Stimulated activated CD4-positive, alpha-beta T cell treated with anti-CD3 and anti-CD28 coated beads, Interleukin-4, amount 100 ng/mL, for 48 hours (primary cell): Measurements from ENCODE around the gene CAPN3.

Experiments used
- DNase-seq, 2 donors: peaks; one replicate each; pipeline ENCODE4 v3.0.0-alpha.2; 2020; ENCODE audit warnings: low read depth in 2 of 2

The CAPN3 gene

DNA sequence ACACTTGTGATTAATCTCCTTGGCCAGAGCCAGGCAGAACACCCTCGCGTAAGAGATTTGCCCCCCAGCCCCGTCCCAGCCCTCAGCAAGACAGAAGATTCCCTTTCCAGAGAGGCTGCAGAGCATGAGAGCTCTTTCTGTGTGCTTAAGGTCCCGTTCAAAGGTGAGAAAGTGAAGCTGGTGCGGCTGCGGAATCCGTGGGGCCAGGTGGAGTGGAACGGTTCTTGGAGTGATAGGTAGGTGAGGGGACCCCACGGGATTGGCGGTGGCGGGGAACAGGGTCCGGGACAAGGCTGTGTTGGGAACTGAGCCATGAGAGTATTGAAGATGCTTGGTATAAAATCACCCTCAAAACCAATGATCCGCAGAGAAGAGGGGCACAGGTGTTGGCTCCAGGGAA is 34.8 kb downstream of the CAPN3 start:
- no peak for DNase-seq

DNA sequence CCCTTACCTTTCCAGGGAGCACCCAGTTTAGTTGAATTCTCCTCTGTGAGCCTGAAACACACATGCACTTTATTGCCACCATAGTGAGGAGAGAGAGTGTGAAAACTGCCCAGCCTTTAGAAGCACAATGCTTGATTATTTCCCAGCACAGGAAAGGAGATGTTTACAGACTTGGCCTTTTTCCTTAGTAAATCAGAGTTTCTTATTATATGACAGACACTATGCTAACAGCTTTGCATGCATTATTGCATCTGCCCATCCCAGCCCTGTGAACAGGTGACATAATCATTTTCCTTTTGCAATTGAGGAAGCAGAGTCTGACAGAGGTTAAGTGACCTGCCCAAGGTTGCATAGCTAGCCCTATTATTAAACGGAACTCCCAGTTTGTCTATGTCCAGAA is 36.5 kb downstream of the CAPN3 start:
- no peak for DNase-seq

DNA sequence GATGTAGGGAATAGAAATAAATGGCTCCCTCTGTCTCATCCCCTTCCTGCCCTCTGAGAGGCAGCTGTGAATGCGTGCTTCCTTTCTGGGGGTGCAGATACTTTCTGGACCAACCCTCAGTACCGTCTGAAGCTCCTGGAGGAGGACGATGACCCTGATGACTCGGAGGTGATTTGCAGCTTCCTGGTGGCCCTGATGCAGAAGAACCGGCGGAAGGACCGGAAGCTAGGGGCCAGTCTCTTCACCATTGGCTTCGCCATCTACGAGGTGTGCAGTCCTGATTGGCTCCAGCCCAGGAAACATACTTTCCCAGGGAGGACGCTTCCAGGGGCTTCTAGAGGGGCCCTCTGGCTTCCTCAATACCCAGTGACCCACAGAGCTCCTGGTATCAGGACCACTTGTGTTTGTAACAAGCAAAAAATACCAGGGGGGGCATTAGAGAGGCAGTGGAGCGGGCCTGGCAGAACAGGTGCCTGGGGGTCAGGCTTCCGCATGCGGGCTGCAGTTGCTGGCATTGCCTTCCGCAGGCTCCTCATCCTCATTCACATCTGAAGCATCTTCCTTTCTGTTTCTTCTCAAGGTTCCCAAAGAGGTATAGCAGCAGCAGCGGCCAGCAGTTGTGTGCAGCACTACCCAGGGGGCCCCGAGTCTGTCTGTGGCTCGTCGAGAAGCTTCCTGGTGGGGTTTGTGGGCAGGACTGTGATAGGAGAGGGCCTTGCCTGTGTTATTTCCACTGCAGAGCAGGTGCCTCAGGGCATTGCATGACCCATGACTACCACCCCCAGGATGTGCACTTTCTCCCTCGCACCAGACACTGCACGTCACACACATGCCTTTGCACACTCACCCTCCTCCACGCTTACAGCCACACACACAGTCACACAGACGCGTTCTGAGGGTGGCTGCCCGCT is 42.5 kb downstream of the CAPN3 start:
- DNase-seq, result no peak

DNA sequence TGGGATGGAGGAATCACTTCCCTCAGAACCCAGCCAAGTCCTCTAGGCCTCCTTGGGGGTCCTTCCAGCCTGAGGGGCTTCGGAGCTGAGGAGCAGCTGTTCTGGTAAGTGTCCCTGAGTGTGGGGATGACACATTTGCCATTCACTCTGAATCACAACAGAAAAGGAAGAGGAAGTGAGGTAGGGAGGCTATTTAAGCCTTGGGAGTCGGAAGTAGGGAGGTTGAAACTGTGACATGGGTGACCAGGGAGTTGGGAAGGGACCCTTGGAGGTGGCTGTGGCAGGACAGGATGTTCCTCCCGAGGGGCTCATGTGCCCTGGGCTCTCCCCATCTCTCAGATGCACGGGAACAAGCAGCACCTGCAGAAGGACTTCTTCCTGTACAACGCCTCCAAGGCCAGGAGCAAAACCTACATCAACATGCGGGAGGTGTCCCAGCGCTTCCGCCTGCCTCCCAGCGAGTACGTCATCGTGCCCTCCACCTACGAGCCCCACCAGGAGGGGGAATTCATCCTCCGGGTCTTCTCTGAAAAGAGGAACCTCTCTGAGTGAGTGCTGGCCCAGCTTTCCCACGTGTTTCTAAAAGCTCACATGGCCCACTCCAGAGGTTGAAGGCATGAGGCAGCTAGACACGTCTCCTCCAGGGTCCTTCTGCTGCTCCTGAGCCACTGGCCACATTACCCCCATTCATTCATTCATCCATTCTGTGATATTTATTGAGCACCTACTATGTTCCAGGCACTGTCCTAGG is 43.3 kb downstream of the CAPN3 start:
- no peak for DNase-seq

DNA sequence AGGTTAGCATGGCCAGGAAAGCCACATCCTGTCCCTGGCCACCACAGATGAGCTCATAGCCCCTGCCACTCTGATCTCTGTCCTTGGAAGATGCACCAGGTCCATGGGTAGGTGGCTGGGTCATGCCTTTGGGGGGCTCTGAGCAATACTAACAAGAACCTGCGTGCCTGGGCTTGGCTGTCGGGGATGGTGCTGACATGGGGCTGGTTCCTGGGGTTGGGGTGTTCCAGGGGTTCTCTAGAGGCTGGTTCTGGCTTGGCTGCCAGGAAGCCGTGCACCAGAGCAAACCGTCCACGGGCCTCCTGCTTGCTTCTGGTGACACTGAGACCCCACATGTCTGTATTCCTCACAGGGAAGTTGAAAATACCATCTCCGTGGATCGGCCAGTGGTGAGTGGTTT is 44.1 kb downstream of the CAPN3 start:
- DNase-seq, result no peak

DNA sequence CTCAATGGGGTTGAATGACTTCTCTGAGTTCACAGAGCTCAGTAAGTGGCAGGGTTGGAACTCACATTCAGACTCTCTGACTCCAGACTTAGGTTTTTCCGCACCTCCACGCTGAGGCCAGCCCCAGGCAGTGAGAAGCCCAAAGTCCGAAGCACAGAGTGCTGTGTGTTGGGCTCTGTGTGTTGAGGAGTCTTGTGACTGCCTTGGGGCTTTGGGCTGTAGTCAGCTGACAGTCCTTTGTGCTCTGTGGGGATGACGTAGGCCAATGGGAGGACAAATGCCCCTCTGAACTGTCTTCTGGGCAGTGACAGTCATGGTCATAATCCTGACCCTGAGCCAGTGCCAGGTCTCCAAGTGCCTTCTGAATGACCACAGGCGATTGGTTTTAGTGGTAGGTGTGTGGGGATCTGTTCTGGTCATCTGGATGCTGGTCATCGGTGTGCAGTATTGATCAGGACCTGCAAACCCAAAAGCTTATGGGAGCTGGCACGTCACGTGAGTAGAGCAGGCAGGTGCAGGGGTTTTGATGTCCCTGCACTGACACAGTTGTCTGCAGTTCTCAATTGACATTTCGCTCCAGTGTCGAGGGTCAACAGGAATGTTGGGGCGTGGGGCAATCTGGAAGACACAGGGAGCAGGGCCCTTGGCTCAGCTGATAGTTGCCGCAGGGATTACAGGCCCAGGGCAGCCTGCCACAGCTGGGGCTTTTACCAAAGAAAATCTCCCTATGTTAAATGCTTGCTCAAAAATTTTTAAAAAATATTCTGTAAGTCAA is 45.3 kb downstream of the CAPN3 start:
- no peak for DNase-seq

DNA sequence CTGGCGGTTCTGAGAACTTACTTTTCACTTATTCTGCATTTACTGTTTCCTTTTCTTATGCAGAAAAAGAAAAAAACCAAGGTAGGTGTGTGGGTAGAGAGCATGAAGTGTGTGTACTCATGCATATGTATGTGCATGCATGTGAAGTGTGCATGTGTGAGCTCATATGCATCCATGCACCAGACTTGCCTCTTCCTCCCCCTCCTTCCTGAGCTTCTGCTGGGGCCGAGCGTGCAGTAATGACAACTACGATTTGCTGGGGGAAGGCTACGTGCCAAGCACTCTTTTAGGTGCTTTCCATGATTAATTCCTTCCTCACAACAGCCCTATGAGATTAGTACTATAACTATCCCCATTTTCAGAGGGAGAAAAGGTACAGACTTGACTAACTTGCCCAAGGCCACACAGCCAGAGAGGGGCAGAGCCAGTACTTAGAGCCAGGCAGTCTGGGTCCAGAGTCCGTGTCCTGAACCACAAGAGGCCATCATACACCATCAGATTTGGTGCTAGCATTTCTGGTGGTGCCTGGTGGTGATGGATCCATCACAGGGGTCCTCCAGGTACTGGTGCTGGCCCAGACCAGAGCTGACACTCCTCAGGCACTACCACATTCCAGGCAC is 46.7 kb downstream of the CAPN3 start:
- no peak for DNase-seq

DNA sequence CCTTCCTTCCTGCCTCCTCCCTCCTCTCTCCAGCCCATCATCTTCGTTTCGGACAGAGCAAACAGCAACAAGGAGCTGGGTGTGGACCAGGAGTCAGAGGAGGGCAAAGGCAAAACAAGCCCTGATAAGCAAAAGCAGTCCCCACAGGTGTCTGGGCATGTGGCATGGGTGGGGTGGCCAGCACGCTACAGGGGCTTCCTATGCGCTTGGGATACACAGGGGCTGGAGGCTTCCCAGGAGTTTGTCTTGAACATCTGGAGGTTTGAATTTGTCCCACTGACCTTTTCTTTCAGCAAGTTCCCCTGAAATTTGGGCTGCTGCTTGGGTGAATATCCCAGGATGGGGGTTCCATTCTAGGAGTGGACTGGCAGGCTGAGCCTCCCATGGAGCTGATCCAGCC is 48.9 kb downstream of the CAPN3 start:
- no peak for DNase-seq

DNA sequence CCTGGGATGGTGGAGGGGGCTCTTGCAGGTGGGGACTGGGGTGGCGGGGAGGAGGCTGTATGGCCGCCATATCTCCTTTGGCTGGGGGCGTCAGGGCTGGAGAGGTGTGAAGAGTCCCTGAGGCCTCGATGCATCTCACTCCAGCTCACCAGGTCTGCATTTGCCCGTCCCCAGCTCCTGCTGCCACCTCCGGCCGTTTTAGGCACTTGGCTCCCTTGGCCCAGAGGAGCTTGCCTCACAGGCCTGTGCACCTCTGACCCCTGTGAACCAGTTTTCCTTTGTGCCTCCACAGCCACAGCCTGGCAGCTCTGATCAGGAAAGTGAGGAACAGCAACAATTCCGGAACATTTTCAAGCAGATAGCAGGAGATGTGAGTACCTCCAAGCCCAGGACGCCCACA is 49.7 kb downstream of the CAPN3 start:
- DNase-seq, result no peak

DNA sequence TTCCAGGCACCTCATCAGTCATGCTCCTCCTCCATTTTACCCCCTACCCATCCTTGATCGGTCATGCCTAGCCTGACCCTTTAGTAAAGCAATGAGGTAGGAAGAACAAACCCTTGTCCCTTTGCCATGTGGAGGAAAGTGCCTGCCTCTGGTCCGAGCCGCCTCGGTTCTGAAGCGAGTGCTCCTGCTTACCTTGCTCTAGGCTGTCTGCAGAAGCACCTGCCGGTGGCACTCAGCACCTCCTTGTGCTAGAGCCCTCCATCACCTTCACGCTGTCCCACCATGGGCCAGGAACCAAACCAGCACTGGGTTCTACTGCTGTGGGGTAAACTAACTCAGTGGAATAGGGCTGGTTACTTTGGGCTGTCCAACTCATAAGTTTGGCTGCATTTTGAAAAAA is 52.6 kb downstream of the CAPN3 start:
- no peak for DNase-seq

DNA sequence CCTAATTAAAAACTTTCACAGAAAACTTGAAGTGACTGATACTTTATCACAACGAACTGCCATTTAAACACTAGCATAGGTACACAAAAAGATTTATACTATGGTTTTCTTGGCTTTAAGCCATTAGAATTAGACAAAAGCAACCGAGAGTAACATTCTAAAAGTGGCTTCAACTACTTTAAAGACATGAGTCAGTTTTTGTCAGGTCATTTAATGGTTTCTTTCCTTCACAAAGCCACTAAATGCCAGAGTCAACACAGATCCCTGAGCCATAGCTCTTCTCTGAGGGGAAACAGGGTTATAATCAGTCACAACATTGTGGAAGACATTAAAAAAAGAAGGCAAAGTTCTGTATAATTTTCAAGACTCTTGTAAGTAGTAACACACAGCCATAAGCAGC is 54.6 kb downstream of the CAPN3 start:
- no peak for DNase-seq

DNA sequence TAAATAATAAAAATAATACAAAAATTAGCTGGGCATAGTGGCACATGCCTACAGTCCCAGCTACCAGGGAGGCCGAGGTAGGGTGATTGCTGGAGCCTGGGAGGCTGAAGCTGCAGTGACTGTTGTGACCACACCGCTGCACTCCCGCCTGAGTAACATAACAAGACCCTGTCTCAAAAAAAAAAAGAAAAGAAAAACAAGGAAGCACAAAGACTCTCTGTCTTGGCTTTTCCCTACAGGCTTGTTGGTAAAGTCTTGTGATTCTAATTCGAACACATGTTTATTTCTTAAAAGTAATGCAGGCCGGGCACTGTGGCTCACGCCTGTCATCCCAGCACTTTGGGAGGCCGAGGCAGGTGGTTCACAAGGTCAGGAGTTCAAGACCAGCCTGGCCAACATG is 60.1 kb downstream of the CAPN3 start:
- DNase-seq, result no peak

DNA sequence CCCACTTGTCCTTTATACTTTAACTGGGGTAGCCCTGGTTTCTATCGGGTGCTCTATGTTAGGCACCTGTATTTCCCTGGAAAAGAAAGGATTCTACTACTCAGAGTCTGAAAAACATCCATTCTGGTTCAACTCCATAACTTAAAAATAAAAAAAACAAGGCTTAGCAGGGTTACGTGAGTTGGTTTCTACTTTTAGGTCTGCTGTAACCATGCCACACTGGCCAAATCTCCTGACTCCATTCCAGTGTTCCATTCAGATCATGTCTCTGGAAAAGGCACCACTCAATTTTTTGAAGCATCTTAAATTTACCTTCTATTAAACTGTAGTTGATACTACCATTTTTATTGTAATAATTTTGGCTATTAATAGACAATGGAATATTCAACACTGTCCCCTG is 62.1 kb downstream of the CAPN3 start:
- no peak for DNase-seq

DNA sequence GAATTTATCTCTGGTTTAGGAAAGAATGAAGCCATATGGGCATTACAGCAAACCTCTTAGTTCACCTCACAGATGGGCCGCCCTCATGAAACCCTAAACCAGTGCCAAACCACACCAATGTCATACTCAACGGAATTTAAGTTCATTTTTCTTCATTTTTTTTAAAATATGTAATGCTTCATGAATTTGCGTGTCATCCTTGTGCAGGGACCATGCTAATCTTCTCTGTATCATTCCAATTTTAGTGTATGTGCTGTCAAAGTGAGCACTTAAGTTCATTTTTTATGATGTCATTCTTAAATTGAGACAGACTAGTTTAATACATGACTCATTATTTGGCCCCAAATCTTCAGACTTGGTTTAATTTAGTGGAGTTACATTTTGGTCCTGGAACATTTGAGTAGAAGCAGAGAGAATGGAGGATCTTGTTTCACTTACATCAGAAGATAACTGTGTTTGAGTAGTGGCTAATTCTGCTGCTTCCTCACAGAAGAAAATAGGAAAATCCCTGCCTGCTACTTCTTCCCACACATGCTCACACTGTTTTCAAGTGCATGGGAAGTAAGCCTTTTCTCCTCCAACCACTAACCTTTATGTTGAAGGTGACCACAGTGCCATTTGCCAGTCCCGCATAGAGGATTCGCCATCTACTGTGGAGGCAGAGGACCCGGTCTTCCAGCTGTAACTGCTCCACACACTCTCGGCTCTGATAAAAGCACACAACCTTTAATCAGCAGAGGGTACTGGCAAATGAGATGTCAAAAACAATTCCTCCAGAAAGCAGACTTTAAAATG is 68.3 kb downstream of the CAPN3 start:
- DNase-seq, result no peak

DNA sequence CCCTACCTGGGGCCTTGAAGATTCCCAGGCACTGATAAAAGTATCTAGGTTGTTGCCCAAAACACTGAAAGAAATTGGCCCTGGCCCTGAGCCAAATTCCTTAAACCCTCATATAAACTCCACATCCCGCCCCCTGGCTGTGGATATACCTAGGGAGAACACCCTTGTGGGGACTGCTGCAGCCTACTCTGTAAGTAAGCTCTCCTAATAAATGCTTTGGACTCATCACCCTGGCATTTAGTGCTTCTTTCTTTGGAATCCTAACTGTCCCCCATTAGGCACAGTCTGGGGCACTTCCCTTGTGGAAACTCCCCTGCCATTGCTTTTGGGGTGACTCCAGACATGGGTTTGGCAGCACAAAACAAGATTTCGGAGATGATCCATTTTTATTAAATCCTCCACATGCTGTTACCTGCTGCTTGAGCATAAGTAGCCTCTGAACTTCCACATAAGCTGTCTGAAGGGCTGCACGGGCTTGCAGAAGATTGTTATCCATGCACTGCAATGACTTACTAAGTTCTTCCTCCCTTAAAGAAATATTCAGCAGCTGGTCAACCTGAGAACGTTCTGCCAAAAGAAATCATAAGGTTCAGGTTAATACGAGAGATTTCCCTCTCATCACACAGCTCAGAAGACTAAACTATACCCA is 85.2 kb downstream of the CAPN3 start:
- no peak for DNase-seq

DNA sequence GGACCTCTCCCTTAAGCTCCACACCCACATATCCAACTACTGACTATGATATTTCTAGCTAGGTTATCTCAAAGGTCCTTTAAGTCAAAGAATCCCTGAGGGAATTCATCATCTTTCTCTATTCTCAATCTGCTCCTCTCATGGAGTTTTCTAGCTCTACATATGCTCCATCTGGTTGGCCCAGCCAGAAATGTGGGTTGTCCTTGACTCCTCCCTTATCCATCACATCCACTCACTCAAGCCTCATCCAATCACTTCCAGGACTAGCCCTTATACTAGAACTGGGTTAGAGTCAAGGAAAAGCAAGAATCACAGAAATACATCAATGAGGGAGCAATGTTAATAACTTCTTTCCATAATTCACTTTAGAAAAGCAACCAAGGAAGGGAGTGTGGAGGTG is 86.2 kb downstream of the CAPN3 start:
- no peak for DNase-seq

DNA sequence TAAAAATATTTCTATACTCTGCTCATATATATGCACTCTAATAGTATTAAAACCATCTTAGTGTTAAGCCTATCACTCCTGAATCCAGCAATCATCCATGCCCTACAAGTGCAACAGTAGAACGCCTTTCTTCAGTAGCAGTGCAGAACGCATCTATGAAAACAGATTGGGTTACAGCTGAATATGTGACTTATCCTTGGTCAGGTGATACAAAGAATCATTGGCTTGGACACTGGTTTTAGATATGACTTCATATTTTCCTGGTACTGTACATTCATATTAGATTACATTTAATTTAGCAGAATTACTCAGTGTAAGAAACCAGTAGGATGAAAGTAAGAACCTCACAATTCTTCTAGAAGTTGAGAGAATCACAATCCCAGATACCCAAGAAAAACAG is 88.3 kb downstream of the CAPN3 start:
- DNase-seq, result no peak

DNA sequence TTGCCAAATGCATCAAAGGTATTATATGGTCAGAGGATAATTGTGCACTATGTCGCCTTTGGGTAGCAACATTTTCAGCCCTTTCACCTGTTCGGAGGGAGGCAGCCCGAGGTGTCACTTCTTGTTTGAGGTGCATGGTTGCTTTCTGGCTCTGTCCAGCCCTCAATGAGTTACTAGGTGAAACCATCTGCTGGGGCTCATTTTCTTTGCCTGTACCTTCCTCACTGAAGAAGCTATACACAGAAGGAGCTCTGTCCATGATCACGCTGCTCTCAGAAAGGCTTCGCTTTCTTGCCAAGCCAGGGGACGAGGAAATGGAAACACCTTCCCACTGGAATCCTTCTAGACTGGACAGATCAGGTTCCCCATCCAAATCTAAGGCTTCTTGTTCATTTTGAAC is 89.0 kb downstream of the CAPN3 start:
- no peak for DNase-seq

DNA sequence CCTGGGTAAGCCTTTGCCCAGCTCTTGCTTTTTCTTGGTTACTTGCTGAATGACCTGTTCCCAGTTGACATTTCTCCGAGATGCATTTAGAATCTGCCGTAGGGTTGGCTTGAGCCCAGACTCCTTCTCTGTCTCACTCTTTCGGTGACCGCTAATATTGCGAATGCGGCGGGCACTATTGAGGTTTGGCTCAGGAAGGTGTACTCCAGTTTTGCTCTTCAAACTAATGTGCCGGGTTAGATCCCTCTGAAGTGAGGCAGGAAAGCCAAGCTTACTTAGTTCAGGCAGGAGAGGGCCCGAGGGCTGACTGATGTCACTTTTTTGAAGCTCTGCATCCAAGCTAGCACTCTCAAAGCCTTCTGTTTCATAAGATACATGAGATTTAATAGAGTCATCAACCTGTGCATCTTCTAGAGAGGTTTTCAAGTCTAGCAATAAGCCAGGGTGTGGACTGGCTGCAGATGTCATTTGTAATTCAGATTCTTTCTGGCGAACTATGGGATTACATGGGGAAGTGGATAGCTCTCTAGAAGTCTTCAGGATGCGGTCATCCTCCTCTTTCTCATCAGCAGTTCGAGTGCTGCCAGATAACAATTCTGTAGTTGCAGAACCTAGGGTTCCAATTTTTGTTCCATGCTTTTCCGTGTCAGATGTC is 90.6 kb downstream of the CAPN3 start:
- no peak for DNase-seq

DNA sequence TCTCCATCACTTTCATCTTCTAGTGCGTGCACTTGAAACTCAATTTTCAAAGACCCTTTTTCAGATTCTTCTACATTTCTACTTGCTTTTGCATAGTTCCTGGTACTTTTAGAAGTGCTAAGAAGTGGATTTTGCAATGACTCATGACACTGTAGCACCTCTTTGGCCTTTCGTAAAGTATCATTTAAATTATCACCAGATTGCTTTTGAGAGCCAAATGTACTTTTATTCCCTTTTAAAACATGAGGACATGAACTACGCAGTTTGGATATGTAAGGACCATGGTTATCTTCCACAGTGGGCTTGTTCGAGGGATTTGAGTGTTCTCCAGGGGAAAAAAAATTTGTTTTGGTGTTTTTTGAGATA is 91.1 kb downstream of the CAPN3 start:
- DNase-seq, result no peak
